ENCODE results near the gene GNG2. TPM values are rescaled to one million over a fixed set of nuclear protein-coding genes. Genes with fewer than 3 reads are reported as not detected.

GNG2 gene
- total and polyA plus RNA-seq, 2 experiments from 2014 or later: 9.9 to 14.8 TPM

DNA sequence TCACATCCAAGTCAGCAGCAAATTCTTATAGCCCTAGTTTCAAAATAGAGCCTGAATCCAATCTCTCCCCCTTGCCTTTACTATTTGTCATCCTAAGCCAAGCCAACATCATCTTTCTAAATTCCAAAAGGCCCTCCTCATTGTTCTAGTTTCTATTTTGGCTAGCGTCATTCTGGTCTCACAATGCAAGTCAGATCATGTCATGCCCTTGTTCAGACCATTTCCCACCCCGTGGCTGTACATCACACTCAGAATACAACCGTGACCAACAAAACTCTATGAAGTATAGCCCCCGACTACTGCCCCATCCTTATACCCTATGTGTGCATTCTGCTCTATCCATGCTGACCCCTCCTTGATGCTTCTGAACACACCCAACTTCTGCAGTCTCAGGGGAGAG is 12.3 kb upstream of the GNG2 start (continued):
- TF ChIP-seq STAT1 (IDR thresholded peaks at IDR 0.05; ENCODE audit: unreplicated experiment): no peak
- TF ChIP-seq, protein P1, sequence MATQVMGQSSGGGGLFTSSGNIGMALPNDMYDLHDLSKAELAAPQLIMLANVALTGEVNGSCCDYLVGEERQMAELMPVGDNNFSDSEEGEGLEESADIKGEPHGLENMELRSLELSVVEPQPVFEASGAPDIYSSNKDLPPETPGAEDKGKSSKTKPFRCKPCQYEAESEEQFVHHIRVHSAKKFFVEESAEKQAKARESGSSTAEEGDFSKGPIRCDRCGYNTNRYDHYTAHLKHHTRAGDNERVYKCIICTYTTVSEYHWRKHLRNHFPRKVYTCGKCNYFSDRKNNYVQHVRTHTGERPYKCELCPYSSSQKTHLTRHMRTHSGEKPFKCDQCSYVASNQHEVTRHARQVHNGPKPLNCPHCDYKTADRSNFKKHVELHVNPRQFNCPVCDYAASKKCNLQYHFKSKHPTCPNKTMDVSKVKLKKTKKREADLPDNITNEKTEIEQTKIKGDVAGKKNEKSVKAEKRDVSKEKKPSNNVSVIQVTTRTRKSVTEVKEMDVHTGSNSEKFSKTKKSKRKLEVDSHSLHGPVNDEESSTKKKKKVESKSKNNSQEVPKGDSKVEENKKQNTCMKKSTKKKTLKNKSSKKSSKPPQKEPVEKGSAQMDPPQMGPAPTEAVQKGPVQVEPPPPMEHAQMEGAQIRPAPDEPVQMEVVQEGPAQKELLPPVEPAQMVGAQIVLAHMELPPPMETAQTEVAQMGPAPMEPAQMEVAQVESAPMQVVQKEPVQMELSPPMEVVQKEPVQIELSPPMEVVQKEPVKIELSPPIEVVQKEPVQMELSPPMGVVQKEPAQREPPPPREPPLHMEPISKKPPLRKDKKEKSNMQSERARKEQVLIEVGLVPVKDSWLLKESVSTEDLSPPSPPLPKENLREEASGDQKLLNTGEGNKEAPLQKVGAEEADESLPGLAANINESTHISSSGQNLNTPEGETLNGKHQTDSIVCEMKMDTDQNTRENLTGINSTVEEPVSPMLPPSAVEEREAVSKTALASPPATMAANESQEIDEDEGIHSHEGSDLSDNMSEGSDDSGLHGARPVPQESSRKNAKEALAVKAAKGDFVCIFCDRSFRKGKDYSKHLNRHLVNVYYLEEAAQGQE (IDR thresholded peaks at IDR 0.05; ENCODE audit: unreplicated experiment): no peak

DNA sequence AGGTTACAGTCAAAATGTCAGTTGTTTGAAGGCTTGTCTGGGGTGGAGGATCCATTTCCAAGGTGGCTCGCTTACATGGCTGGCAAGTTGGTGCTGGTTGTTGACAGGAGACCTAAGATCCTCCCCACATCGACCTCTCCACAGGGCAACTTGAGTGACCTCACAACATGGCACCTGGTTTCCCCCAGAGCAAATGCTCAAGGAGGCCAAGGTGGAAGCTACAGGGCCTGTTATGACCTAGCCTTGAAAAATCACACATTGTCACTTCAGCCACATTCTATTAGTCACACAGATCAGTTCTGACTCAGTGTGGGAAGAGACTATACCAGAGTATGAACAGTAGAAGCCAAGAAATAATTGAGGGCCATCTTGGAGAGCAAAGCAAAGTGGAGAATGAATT is 11.3 kb upstream of the GNG2 start:
- H3K4me1 Mint-ChIP-seq: peaks cover 26% of the 10 kb centered on the region
- Histone ChIP-seq H4K20me1 (replicated peaks; ENCODE audit: insufficient read depth) (no peaks in the 10 kb centered on the region), H3K4me3 (no peak overlapping the region), H3K4me1 (ENCODE audit: insufficient read depth) (peaks cover 24% of the 10 kb centered on the region), H3K27ac (ENCODE audit: low read depth) (no peak overlapping the region), H3K9me2 (ENCODE audit: insufficient read depth) (peaks cover 3% of the 10 kb centered on the region; the same call in 1 of the 2 replicates), H3K79me2 (replicated peaks; ENCODE audit: insufficient read depth) (no peaks in the 10 kb centered on the region), H3K27me3 (ENCODE audit: insufficient read depth) (no peaks in the 10 kb centered on the region), H2AFZ (no peak overlapping the region), H3F3A (replicated peaks; ENCODE audit: low read depth) (peaks cover 4% of the 10 kb centered on the region; the same call in 1 of the 2 replicates), H3K36me3 (ENCODE audit: insufficient read depth) (no peaks in the 10 kb centered on the region), H3K4me2 (no peak overlapping the region)
- peaks cover 16% of the 10 kb centered on the region for H3K27me3 Mint-ChIP-seq (ENCODE audit: insufficient read depth, low read depth, poor library complexity)
- H3K9me3 Mint-ChIP-seq: no peaks in the 10 kb centered on the region
- ATAC-seq (no peak), DNase-seq (ENCODE audit: low spot score) (no peak)
- no peak overlapping the region for H3K27ac Mint-ChIP-seq
- H3K4me3 Mint-ChIP-seq: no peak overlapping the region
- H3K36me3 Mint-ChIP-seq (ENCODE audit: low read depth): no peaks in the 10 kb centered on the region; the same call in 2 of the 3 replicates
- no peak for TF ChIP-seq EZH2 (IDR thresholded peaks at IDR 0.05; ENCODE audit: low read depth, unreplicated experiment)
- TF ChIP-seq ZNF114 (CRISPR knock-in tag; IDR thresholded peaks at IDR 0.05): no peak
- TF ChIP-seq JUNB (IDR thresholded peaks at IDR 0.05; ENCODE audit: unreplicated experiment): no peak
- TF ChIP-seq EZH2phosphoT487 (IDR thresholded peaks at IDR 0.05; ENCODE audit: unreplicated experiment): no peak
- no peak for TF ChIP-seq STAT1 (IDR thresholded peaks at IDR 0.05; ENCODE audit: unreplicated experiment)
- TF ChIP-seq CREB1 (CRISPR knock-in tag; IDR thresholded peaks at IDR 0.05; ENCODE audit: low read depth): no peak
- TF ChIP-seq, protein P2, sequence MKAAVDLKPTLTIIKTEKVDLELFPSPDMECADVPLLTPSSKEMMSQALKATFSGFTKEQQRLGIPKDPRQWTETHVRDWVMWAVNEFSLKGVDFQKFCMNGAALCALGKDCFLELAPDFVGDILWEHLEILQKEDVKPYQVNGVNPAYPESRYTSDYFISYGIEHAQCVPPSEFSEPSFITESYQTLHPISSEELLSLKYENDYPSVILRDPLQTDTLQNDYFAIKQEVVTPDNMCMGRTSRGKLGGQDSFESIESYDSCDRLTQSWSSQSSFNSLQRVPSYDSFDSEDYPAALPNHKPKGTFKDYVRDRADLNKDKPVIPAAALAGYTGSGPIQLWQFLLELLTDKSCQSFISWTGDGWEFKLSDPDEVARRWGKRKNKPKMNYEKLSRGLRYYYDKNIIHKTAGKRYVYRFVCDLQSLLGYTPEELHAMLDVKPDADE (IDR thresholded peaks at IDR 0.05): no peak
- TF ChIP-seq, protein P3, sequence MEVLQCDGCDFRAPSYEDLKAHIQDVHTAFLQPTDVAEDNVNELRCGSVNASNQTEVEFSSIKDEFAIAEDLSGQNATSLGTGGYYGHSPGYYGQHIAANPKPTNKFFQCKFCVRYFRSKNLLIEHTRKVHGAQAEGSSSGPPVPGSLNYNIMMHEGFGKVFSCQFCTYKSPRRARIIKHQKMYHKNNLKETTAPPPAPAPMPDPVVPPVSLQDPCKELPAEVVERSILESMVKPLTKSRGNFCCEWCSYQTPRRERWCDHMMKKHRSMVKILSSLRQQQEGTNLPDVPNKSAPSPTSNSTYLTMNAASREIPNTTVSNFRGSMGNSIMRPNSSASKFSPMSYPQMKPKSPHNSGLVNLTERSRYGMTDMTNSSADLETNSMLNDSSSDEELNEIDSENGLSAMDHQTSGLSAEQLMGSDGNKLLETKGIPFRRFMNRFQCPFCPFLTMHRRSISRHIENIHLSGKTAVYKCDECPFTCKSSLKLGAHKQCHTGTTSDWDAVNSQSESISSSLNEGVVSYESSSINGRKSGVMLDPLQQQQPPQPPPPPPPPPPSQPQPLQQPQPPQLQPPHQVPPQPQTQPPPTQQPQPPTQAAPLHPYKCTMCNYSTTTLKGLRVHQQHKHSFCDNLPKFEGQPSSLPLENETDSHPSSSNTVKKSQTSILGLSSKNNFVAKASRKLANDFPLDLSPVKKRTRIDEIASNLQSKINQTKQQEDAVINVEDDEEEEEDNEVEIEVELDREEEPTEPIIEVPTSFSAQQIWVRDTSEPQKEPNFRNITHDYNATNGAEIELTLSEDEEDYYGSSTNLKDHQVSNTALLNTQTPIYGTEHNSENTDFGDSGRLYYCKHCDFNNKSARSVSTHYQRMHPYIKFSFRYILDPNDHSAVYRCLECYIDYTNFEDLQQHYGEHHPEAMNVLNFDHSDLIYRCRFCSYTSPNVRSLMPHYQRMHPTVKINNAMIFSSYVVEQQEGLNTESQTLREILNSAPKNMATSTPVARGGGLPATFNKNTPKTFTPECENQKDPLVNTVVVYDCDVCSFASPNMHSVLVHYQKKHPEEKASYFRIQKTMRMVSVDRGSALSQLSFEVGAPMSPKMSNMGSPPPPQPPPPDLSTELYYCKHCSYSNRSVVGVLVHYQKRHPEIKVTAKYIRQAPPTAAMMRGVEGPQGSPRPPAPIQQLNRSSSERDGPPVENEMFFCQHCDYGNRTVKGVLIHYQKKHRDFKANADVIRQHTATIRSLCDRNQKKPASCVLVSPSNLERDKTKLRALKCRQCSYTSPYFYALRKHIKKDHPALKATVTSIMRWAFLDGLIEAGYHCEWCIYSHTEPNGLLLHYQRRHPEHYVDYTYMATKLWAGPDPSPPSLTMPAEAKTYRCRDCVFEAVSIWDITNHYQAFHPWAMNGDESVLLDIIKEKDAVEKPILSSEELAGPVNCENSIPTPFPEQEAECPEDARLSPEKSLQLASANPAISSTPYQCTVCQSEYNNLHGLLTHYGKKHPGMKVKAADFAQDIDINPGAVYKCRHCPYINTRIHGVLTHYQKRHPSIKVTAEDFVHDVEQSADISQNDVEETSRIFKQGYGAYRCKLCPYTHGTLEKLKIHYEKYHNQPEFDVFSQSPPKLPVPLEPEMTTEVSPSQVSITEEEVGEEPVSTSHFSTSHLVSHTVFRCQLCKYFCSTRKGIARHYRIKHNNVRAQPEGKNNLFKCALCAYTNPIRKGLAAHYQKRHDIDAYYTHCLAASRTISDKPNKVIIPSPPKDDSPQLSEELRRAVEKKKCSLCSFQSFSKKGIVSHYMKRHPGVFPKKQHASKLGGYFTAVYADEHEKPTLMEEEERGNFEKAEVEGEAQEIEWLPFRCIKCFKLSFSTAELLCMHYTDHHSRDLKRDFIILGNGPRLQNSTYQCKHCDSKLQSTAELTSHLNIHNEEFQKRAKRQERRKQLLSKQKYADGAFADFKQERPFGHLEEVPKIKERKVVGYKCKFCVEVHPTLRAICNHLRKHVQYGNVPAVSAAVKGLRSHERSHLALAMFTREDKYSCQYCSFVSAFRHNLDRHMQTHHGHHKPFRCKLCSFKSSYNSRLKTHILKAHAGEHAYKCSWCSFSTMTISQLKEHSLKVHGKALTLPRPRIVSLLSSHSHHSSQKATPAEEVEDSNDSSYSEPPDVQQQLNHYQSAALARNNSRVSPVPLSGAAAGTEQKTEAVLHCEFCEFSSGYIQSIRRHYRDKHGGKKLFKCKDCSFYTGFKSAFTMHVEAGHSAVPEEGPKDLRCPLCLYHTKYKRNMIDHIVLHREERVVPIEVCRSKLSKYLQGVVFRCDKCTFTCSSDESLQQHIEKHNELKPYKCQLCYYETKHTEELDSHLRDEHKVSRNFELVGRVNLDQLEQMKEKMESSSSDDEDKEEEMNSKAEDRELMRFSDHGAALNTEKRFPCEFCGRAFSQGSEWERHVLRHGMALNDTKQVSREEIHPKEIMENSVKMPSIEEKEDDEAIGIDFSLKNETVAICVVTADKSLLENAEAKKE (CRISPR knock-in tag; IDR thresholded peaks at IDR 0.05): no peak
- TF ChIP-seq, protein P1 (IDR thresholded peaks at IDR 0.05; ENCODE audit: unreplicated experiment): no peak
